Astrocyte of the cerebellum (primary cell): ENCODE data around the gene FAF1.
"Not testable (repeated sequence)": the region's sequence is repeated elsewhere in the genome, so short reads cannot be mapped to it uniquely, and the experiment has no call there.

Experiments
- DNase-seq: peaks from one replicate; pipeline ENCODE4 v3.0.0-alpha.2; 2011; ENCODE audit warnings: low read depth
- H3K4me3 ChIP-seq: 2 replicates; pipeline ENCODE4 v1.5.1; 2011; ENCODE audit warnings: mild to moderate bottlenecking, low read depth, low read length, moderate library complexity
- CTCF ChIP-seq: IDR thresholded peaks from 2 replicates; pipeline ENCODE4 v1.5.1; 2012; ENCODE audit warnings: low read length, low read depth, moderate library complexity, mild to moderate bottlenecking; ENCODE audit errors: missing control alignments
- in situ Hi-C: cut with HindIII; loops from 2 replicates; pipeline ENCODE4 v1.10.0; 2017; ENCODE audit warnings: low sequenced_read_pairs

The FAF1 gene

GRCh38 chr1:50917138-50918137, 42.6 kb downstream of the FAF1 start:
- in situ Hi-C loops: no loop called here
- no peak for TF ChIP-seq CTCF
- H3K4me3 ChIP-seq: no peak overlapping the region
- no peak for DNase-seq

DNA sequence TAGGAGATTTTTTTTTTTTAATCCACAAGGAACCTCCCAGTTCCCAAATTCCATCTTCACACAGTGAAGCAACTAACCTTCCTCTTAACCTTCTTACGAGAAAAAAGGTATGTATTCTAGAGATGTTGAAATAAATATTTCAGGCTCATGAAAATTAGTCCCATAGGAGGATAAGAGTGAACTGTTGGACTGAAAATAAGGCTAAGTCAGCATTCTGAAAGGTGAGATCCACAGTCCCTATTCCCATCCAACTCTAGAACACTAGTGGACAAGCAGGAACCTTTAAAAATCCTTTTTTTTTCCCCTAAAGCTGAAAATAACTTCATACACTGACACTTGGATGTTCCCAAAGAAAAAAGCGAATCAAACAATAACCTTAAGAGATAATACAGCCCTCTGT, 44.4 kb downstream of the FAF1 start:
- H3K4me3 ChIP-seq: no peak overlapping the region
- no peak for DNase-seq
- in situ Hi-C loops: no loop called here
- no peak for TF ChIP-seq CTCF

GRCh38 chr1:50913954-50914353, 46.1 kb downstream of the FAF1 start:
- in situ Hi-C loops: no loop called here

DNA sequence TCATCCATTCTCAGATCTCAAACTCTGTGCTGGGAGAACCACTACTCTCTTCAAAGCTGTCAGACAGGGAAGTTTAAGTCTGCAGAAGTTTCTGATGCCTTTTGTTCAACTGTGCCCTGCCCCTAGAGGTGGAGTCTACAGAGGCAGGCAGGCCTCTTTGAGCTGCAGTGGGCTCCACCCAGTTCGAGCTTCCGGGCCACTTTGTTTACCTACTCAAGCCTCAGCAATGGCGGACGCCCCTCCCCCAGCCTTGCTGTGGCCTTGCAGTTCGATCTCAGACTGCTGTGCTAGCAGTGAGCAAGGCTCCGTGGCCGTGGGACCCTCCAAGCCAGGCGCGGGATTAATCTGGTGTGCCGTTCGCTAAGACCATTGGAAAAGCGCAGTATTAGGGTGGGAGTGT, 49.7 kb downstream of the FAF1 start:
- in situ Hi-C loops: not testable (repeated sequence)

More at GRCh38 chr1:50913954-50914353, 46.1 kb downstream of the FAF1 start:
- TF ChIP-seq CTCF: no peak
- DNase-seq: no peak
- no peak overlapping the region for H3K4me3 ChIP-seq

DNA sequence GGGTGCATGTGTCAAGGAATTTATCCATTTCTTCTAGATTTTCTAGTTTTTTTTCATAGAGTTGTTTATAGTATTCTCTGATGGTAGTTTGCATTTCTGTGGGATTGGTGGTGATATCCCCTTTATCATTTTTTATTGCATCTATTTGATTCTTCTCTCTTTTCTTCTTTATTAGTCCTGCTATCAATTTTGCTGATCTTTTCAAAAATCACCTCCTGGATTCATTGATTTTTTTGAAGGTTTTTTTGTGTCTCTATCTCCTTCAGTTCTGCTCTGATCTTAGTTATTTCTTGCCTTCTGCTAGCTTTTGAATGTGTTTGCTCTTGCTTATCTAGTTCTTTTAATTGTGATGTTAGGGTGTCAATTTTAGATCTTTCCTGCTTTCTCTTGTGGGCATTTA, 52.5 kb downstream of the FAF1 start:
- H3K4me3 ChIP-seq, DNase-seq, in situ Hi-C loops: not testable (repeated sequence)

More for the DNA sequence above, 49.7 kb downstream of the FAF1 start:
- not testable (repeated sequence) for DNase-seq, H3K4me3 ChIP-seq

- H3K4me3 ChIP-seq, in situ Hi-C loops, DNase-seq: not testable (repeated sequence)
Measured at GRCh38 chr1:50906050-50906449, 54.0 kb downstream of the FAF1 start.

DNA sequence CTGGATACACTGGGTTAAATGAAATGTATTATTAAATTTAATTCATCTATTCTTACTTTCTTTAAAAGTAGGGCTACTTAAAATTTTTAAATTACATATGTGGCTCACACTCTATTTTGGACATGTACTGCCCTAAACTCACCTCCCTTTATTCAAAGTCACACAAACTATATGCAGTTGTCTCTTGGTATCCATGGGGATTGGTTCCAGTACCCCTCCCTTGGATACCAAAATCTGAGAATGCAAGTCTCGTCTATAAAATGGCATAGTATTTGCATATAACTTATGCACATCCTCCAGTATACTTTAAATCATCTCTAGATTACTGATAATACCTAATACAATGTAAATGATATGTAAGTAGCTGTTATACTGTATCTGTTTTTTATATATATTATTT, 57.6 kb downstream of the FAF1 start:
- no peak overlapping the region for H3K4me3 ChIP-seq
- TF ChIP-seq CTCF: no peak
- no peak for DNase-seq
- in situ Hi-C loops: no loop called here

- no peak overlapping the region for H3K4me3 ChIP-seq
- in situ Hi-C loops: no loop called here
- no peak for DNase-seq
- TF ChIP-seq CTCF: no peak
Measured at GRCh38 chr1:50901872-50902271, 58.2 kb downstream of the FAF1 start.
